ELR (cell line): ENCODE data around the gene LETM1.

ENCODE experiments used
- DNase-seq: peaks from one replicate; pipeline ENCODE4 v3.0.0-alpha.2; 2015; ENCODE audit warnings: low read depth

The LETM1 gene

DNA sequence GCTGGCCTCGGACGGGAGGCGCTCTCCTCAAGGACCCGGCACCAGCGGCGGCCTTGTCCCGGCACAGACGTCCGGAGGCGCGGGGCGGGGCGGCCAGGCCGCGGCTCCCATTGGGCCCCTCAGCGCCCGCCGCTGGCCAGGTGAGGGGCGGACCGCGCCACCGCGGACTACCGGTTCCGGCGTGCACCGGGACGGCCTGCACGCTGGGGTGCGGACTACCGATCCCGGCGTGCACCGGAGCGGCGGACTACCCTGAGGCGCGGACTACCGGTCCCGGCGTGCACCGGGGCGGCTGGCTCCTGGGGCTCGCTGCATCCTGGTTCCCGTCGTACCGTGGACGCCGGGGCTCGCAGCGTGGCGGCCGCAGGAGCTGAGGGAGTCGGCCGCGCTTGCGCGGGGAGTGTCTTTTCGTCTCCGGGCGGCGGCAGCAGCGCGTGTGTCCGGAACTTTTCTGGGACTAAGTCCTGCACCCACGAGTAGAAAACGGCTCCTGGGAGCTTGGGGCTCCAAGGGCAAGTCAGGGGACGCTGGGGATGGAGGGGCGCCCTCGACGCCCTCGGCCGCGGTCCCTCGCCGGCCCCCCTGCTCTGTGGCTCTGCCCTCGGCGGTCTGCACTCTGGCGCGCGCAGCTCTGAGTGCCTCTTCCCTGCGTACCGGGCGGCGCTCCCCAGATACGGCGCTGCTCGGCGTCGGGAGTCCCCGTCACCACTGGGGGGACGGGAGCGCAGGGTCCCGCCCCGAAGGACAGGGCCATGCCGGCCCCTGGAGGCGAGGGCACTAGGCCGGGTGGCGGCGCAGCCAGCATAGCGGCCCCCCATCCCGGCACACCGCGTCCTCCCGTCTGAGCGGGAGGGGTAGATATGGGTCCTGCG, at the start of gene LETM1:
LETM1 (minus strand) TSS at position 86 of the 872 bp plus-strand sequence. CDS start 206 bp downstream, outside the sequence.
- peak; percentile 91 for DNase-seq

DNA sequence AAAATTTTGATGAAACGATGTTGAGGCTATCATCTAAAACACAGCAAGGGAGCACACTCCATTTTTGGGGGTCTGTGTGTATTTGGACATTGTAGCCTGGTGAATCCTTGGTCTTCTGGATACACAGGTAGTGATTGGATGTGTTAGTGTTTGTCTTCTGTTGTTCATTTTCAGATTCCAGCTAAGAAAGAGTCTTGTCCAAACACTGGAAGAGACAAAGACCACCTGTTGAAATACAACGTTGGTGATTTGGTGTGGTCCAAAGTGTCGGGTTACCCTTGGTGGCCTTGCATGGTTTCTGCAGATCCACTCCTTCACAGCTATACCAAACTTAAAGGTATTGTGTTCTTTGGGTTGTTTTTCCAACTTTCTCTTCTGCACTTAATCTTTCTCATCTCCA, 48.1 kb upstream of the LETM1 start:
- no peak for DNase-seq

DNA sequence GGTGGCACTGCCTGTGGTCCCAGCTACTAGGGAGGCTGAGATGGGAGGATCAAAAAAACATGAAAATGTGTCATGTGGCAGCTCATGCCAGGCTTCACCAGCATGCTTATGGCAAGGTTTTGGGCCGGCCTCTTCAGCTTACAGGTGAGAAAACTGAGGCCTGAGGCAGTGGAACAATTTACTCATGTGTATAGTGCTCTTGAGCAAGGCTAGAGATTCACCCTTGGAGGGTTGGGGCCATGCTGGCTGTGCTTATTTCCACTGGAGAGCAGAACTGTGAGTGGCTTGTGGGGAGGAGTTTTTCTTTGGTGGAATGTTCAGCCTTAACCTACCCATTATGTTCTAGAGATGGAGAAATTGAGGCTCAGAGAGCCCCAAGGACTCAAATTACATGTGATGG, 47.1 kb upstream of the LETM1 start:
- DNase-seq, result no peak

DNA sequence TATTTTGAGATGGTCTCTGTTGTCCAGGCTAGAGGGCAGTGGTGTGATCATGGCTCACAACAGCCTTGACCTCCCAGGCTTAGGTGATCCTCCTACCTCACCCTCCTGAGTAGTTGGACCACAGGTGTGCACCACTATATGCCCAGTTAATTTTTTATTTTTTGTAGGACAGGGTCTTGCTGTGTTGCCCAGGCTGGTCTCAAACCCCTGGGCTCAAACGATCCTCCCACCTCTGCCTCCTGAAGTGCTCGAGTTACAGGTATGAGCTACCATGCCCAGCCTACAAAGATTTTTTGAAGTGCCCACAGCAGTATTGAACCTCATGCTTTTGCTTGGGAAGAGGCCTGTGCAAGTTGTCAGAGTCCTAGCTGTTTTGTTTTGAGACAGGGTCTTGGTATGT, 46.3 kb upstream of the LETM1 start:
- no peak for DNase-seq

DNA sequence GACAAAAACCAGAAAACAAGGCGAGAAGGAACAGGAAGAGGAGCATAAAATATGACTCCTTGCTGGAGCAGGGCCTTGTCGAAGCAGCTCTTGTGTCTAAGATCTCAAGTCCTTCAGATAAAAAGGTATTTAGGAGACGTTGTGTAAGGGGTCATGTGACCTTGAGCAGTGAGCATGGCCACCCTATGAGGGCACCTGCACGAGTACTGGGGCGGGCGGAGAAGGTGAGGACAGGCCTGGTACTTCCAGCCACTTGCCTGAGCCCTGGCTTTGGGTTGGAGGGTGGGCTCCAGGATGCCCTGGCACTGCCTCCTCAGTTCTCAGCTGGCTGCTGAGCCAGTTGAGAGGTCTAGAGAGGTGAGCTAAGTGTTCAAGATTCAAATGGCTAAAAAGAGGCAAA, 45.2 kb upstream of the LETM1 start:
- DNase-seq, result no peak

DNA sequence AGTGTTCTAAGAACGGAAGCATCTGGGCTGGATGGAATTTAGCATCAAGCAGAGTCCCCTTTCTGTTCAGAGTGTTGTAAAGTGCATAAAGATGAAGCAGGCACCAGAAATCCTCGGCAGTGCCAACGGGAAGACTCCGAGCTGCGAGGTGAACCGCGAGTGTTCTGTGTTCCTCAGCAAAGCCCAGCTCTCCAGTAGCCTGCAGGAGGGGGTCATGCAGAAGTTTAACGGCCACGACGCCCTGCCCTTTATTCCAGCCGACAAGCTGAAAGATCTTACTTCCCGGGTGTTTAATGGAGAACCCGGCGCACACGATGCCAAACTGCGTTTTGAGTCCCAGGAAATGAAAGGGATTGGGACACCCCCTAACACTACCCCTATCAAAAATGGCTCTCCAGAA, 44.7 kb upstream of the LETM1 start:
- no peak for DNase-seq

DNA sequence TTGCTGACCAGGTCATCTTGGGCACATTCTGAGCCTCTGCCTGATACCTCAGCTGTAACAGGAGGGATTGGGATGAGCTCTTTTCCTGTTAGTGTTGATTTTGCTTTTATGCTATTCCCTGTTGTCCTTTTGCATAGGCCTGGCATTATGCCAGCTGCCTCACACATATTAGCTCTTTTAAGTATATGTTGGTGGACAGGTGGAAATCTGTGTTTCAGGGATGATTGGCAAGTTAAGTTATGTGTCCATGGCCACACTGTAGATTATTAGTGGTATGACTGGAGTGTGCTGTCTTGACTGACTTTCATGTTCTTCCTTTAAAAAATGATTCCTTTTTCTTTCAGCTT, 44.1 kb upstream of the LETM1 start:
- no peak for DNase-seq

DNA sequence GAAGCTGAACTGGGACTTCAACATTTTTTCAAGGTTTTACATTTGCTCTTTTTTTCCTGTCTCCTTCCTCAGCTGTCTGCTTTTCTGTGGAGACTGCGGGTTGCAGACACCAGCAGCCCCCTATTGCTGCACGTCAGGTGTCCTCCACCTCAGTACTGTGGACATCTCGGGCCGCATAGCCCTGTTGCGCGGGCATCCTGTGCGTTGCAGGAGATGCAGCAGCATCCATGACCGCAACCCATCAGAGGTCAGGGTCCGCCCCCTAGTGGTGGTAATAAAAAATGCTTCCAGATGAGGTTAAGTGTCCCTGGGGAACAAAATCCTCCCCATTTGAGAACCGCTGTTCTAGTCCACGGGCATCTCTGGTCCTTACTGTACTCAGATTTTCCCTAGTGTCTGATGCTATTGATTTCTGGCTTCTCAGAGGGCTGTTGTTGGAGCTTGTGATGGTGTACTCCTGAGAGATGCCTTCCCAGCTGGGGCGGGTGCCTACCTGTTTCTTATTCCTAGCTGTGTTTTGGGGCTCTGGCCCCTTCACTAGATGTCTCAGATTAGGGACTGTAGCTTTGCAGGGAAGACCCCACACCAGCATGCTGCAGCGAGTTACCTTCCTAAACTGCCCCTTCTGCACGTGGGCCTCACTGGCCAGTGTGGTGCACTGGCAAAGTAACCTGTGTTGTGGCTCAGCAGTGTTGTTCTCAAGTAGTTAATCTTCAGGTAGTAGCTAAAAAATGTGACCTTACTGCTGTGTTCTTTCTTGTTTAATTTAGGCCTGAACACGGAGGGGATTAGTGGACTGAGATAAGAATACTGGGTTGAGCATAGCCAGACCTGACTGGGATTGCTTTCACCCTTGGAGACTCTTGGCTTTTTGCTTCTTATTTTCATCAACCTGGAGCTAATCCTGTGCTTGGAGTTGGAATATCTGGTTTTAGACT, 43.5 kb upstream of the LETM1 start:
- peak; percentile 83 for DNase-seq

DNA sequence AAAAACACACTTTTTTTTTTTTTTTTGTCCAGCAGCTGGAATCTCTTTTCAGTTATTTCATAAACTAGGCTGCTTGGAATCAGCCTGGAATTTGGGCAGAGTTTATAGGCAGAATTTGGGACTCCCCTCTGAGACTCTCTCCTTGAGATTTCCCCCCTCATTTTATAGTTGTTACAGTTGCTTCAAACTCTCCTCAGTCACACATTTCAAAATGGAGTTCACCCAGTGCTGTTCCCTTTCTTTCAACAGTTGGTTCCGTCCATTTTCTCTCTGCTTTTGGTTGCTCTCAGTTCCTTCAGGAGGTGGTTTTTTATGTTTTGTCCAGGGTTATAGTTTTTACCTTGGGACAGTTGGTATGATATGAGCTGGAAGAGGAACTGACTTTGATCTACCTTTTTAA, 42.7 kb upstream of the LETM1 start:
- DNase-seq, result no peak

DNA sequence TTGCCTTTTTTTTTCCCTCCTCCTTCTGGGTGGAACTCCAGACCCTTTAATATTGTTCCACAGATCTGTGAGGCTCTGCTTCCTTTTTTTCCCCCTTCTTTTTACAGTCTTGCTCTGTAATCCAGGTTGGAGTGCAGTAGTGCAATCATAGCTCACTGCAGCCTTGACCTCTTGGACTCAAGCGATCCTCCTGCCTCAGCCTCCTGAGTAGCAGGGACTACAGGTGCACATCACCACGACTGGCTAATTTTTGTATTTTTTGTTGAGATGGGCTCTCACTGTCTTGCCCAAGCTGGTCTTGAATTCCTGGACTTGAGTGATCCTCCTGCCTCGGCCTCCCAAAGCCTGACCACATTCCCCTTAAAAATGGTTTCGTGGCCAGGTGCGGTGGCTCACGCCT, 42.1 kb upstream of the LETM1 start:
- no peak for DNase-seq

DNA sequence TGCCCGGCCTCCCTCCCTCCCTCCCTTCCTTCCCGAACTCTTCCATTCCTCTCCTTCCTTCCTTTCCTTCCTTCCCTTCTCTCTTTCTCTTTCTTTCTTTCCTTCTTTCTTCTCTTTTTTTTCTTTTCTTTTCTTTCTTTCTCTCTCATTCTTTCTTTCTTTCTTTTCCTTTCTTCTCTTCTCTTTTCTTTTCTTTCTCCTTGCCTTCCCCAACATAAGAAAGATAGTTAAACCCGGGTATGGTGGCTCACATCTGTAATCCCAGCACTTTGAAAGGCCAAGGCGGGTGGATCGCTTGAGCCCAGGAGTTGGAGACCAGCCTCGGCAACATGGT, 40.7 kb upstream of the LETM1 start:
- DNase-seq, result no peak

DNA sequence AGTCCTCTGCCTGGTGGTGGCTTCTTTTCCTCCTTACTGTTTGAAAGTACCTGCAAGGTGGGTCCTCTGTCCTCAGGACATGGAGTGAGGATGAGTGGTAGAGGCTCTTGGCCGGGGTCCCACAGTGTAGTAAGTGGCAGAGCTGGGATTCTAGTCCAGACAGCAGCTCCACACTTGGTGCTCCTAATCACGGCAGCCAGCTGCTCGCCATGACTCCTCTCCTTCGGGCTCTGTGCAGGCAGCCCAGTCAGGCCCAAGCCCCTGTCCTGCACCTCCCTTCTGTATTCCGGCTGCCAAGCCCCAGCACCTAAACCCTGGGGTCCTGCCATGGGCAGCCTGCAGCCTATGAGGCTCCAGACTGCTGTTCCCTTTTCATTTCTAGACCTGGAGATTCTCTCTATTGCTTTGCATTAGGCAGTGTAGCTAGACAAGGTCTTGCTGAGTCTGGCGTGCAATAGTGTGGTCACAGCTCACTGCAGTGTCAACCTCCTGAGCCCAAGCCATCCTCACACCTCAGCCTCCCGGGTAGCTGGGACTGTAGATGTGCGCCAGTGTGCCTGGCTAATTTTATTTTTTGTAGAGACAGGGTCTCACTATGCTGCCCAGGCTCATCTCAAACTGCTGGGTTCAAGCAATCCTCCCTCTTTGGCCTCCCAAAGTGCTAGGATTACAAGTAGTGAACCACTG, 40.2 kb upstream of the LETM1 start:
- DNase-seq, result no peak

DNA sequence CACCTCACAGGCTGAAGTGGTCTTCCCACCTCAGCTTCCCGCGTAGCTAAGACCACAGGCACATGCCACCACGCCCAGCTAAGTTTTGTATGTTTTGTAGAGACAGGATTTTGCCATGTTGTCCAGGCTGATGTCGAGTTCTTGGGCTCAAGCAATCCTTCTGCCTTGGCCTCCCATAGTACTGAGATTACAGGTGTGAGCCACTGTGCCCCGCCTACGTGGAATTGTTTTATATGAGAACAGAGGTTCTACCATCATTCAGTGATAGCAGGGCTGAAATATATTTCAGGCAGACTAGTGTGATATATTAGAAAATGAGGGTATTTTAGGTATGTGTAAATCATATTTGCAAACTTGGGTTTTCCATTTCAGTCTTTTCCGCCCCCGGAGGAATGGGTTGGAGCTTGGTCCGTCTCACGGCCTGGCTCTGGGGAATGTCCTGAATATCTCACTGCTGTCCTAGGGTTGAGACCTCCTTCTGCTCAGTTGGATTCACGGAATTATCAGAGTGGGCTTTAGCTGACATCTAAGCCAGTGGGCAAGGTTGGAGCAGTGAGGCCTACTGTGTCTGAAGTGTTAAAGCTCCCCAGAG, 35.1 kb upstream of the LETM1 start:
- DNase-seq, result no peak

DNA sequence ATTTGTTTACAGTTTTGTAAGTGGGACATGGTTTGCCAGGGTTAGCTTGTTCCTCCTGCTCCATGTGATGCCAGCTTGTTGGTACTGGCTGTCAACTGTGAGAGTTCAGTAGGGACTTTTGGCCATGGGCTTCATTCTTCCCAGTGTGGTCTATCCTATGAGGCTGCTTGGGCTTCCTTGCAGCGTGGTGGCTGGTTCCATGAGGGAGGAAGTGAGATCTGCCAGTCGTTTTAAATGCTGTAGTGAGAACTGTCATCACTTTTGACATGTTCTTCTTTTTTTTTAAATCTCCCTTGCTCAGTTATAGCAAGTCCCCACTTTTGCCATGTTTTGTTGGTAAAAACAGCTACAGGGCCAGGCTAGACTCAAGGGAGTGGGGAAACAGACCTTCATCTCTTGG, 31.1 kb upstream of the LETM1 start:
- DNase-seq, result no peak

DNA sequence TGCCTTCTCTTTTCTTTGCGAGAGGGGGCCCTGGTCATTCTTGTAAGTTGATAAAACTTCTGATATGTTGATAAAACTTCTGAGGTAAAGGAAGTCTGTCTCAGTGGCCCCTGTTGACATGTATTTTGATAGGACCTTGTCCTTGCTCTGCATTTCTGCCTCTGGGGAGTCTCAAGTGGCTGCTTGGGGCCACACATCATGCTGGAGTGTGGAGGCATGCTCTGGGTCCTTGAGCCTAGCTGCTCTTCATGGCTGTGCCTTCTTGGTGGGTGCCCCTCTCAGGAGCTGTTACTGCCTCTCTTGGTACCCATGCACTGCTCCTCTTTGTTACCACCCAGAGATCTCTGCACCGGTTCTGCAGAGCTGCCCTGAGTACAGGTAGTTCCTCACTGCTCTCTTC, 29.5 kb upstream of the LETM1 start:
- DNase-seq, result no peak

DNA sequence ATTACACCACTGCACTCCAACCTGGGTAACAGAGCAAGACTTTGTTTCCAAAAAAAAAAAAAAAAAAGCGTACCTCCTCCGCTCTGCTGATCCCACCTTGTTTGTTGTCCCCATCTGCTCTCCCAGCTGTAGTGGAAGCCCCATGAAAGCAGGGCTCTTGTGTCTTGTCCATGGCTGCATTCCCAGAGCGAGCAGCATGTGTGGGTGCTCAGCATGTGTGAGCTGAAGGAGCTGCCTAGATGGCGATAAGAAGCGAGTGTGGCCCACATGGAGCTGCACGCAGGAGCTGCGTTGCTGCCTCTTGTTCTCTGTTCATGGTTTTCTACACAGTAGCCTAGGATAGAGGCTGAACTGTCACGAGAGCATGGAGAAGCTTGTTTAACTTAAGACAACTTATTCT, 27.6 kb upstream of the LETM1 start:
- no peak for DNase-seq

DNA sequence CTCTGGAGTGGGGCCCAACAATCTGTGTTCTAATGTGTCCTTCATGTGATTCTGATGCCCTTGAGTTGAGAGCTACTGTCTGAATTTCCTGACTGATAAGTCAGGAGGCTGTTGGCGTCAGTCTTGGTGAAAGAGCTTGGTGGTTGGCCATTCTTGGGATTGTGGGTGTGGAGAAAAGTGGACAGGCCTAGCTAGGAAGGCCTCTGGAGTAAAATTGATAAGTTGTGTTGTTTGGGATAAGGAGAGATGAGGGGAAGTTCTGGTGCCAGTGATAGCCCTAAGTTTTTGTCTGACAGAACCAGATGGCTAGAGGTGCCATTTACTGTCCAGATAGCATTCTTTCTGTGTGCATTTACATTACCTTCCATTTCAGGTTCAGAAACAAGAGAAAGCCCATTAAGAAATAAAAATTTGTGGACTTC, 26.9 kb upstream of the LETM1 start:
- no peak for DNase-seq

DNA sequence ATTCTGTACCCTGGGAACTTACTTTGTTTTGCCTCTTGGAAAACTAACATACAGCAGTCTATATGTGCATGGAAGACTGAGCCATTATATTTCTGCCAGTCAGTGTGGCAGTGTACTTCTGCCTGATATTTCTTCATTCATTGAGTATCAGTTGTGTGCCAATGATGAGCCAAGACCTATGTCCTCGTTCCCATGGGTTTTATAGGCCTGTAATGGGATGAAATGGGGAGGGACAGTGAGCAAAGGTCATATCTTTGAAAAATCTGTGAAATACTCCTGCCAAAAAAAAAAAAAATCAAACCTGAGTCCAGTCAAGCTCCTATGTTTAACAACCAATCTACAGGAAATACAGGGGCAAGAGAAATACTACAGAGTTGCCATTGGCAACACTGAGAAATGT, 24.4 kb upstream of the LETM1 start:
- no peak for DNase-seq

DNA sequence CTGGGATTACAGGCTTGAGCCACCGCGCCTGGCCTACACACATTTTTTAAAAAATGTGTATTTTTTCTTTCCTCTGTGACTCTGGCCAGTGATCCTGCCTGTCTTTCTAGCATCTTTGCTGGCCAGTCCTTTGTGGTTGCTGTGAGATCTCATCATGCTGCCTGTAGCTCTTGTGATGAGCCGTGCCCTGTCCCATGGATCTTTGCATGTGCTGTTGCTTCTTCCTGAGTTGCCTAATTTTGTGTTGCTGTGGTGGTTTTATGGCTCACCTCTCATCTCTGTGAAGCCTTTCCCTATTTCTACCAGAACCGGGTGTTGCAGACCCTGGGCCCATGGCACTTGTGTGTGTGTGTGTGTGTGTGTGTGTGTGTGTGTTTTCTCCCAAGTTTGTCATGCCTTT, 23.5 kb upstream of the LETM1 start:
- no peak for DNase-seq

DNA sequence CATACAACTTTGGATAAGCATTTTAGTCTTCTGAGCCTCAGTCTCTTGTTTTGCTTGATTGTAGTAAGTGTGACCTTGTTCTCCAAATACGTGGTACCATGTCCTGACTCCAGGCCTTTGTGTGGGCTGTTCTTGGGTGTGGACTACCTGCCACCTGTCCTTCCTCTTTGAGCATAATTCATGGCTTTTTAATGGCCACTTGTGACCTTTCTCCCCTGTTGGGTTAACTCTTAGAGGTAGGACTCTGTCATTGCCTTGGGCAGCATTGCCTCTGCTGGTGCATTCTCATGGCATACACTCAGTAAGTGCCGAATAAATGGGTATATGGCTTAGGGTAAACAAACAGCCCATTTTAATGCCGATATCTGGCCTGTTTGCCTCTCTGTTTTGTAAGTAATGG, 18.2 kb upstream of the LETM1 start:
- no peak for DNase-seq

DNA sequence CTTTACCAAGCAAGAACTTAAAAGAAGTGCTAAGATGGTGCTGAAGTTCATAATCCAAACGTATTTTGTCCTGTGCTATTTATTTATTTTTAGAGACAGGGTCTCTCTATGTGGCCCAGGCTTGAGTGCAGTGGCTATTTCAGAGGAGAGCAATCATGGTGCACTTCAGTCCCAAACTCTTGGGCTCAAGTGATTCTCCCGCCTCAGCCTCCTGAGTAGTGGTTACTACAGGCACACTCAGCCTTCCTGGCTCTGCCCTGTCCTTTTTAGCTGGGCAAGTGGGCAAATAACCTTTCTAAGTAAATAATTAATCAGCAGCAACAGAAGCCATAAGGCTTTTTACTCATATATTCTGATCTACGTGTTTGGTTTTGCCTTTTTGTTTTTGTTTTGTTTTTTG, 17.8 kb upstream of the LETM1 start:
- no peak for DNase-seq

DNA sequence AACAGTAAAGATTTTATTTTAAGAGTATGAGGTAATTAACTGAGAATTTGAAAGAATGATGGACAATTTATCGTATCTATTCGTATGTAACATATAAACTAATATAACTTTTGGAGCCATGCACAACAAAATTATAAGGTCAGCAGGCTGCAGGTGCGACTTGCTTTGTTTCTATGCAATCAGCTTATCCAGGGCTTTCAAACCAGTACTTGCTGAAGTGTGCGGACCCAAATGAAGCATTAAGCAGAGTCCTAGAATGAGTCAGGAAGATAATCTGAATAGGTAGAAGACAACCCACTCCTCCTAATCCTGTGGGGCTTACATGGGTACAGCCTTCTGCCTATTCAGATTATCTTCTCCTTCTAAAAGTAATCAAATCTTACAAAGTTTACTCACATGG, 17.3 kb upstream of the LETM1 start:
- DNase-seq, result no peak
